HepG2 (cell line): ENCODE data around the gene KLF11. TPM values are rescaled to one million over a fixed set of nuclear protein-coding genes. Genes with fewer than 3 reads are reported as not detected.

ENCODE experiments used
- CEBPB ChIP-seq: IDR thresholded peaks from 2 replicates; pipeline ENCODE4 v1.6.1; 2011; ENCODE audit warnings: low read depth, low read length, improper control_type of control experiment, borderline replicate concordance
- ETV5 ChIP-seq: IDR thresholded peaks from 2 replicates; pipeline ENCODE4 v1.6.1; 2018; ENCODE audit warnings: missing biosample characterization, missing genetic modification reagents, inconsistent platforms, borderline replicate concordance
- GLI4 ChIP-seq: sonication (generic); formaldehyde crosslinking; IDR thresholded peaks from 2 replicates; pipeline ENCODE4 v1.5.1; 2020; ENCODE audit warnings: missing genetic modification reagents, mild to moderate bottlenecking, moderate library complexity, borderline replicate concordance
- HNF4A ChIP-seq: sonication (generic); formaldehyde crosslinking; IDR thresholded peaks from 2 replicates; pipeline ENCODE4 v1.4.0; 2020; ENCODE audit warnings: missing genetic modification reagents
- HOXA3 ChIP-seq: sonication (generic); formaldehyde crosslinking; IDR thresholded peaks from 2 replicates; pipeline ENCODE4 v1.5.0; 2020; ENCODE audit warnings: missing genetic modification reagents
- MBNL3 ChIP-seq: fragments of 250-450 bp; sonication (Bioruptor Pico); conservative IDR thresholded peaks from 2 replicates; pipeline ENCODE4 v1.8.0; 2022; ENCODE audit warnings: mild to moderate bottlenecking, inconsistent platforms
- MIER2 ChIP-seq: IDR thresholded peaks from 2 replicates; pipeline ENCODE4 v1.6.1; 2016; ENCODE audit warnings: missing biosample characterization, missing genetic modification reagents
- MTF1 ChIP-seq: sonication (generic); formaldehyde crosslinking; IDR thresholded peaks from 2 replicates; pipeline ENCODE4 v1.5.0; 2020; ENCODE audit warnings: missing genetic modification reagents
- MYNN ChIP-seq: sonication (generic); formaldehyde crosslinking; IDR thresholded peaks from 2 replicates; pipeline ENCODE4 v1.4.0; 2020; ENCODE audit warnings: mild to moderate bottlenecking, low read depth, missing genetic modification reagents
- MZF1 ChIP-seq: sonication (generic); formaldehyde crosslinking; IDR thresholded peaks from 2 replicates; pipeline ENCODE4 v1.8.1; 2023; ENCODE audit warnings: mild to moderate bottlenecking, missing genetic modification reagents, borderline replicate concordance
- RXRB ChIP-seq: IDR thresholded peaks from 2 replicates; pipeline ENCODE4 v1.6.1; 2016; ENCODE audit warnings: borderline replicate concordance, missing genetic modification reagents, missing compliant biosample characterization
- SOX6 ChIP-seq, 2 experiments: fragments of 450-650 bp in 1 of 2; sonication (generic) in 1 of 2; formaldehyde crosslinking in 1 of 2; IDR thresholded peaks; 2 replicates each; pipeline versions ENCODE4 v1.4.0 to v1.6.1; 2017 to 2020; ENCODE audit warnings: antibody characterized with exemption in 1 of 2, mild to moderate bottlenecking in 1 of 2, missing genetic modification reagents in 1 of 2
- YY1 ChIP-seq: IDR thresholded peaks from 2 replicates; pipeline ENCODE4 v1.6.1; 2011; ENCODE audit warnings: low read length, low read depth, moderate library complexity, mild to moderate bottlenecking; ENCODE audit not compliant: insufficient read depth, insufficient replicate concordance
- ZNF138 ChIP-seq: sonication (generic); formaldehyde crosslinking; IDR thresholded peaks from 2 replicates; pipeline ENCODE4 v1.5.0; 2020; ENCODE audit warnings: mild to moderate bottlenecking, low read depth, missing genetic modification reagents
- ZNF496 ChIP-seq: sonication (generic); formaldehyde crosslinking; IDR thresholded peaks from 2 replicates; pipeline ENCODE4 v1.8.1; 2023; ENCODE audit warnings: mild to moderate bottlenecking, moderate library complexity, missing genetic modification reagents; ENCODE audit not compliant: insufficient replicate concordance
- ZNF761 ChIP-seq: sonication (generic); formaldehyde crosslinking; conservative IDR thresholded peaks from 2 replicates; pipeline ENCODE4 v1.4.0; 2020; ENCODE audit warnings: mild to moderate bottlenecking, missing genetic modification reagents
- polyA plus RNA-seq, 8 experiments: library from polyadenylated mRNA; depleted of rRNA in 3 of 8; stranded (reverse) in 7 of 8; unstranded in 1 of 8; fragments of >200 nt; fragmentation: Illumina TruSeq in 4 of 8; extraction: Trizol in 4 of 8; gene quantifications; 2 replicates each; pipeline versions ENCODE4 v1.2.1 to v1.2.3, GENCODE V29; 2011 to 2016; ENCODE audit warnings: low read depth in 4 of 8, missing spikeins in 1 of 8, mixed read lengths in 1 of 8; ENCODE audit not compliant: insufficient read depth in 1 of 8
- total RNA-seq, 5 experiments: library from RNA; depleted of rRNA; stranded (reverse); fragments of >200 nt; fragmentation: Illumina TruSeq; extraction: Trizol; gene quantifications; 2 replicates each; pipeline ENCODE4 v1.2.3, GENCODE V29; 2016; ENCODE audit warnings: low read depth in 1 of 5
- TF ChIP-seq, protein P1 (sequence below): sonication (generic); formaldehyde crosslinking; IDR thresholded peaks from 2 replicates; pipeline ENCODE4 v1.5.1; 2020; ENCODE audit warnings: missing genetic modification reagents, mild to moderate bottlenecking, borderline replicate concordance
- TF ChIP-seq, protein P2 (sequence below): sonication (generic); formaldehyde crosslinking; IDR thresholded peaks from 2 replicates; pipeline ENCODE4 v1.5.0; 2020; ENCODE audit warnings: mild to moderate bottlenecking, low read depth, missing genetic modification reagents, borderline replicate concordance
- TF ChIP-seq, protein P3 (sequence below): sonication (generic); formaldehyde crosslinking; IDR thresholded peaks from 2 replicates; pipeline ENCODE4 v1.8.1; 2022; ENCODE audit warnings: mild to moderate bottlenecking, missing genetic modification reagents
- TF ChIP-seq, protein P4 (sequence below): IDR thresholded peaks from 2 replicates; pipeline ENCODE4 v1.6.1; 2016; ENCODE audit warnings: low read depth

KLF11 gene
- total and polyA plus RNA-seq, 2 of the 13 experiments (the other 11 are each of a cell fraction or from before 2014, with no cell fraction given), result 2.5 to 11.8 TPM

DNA sequence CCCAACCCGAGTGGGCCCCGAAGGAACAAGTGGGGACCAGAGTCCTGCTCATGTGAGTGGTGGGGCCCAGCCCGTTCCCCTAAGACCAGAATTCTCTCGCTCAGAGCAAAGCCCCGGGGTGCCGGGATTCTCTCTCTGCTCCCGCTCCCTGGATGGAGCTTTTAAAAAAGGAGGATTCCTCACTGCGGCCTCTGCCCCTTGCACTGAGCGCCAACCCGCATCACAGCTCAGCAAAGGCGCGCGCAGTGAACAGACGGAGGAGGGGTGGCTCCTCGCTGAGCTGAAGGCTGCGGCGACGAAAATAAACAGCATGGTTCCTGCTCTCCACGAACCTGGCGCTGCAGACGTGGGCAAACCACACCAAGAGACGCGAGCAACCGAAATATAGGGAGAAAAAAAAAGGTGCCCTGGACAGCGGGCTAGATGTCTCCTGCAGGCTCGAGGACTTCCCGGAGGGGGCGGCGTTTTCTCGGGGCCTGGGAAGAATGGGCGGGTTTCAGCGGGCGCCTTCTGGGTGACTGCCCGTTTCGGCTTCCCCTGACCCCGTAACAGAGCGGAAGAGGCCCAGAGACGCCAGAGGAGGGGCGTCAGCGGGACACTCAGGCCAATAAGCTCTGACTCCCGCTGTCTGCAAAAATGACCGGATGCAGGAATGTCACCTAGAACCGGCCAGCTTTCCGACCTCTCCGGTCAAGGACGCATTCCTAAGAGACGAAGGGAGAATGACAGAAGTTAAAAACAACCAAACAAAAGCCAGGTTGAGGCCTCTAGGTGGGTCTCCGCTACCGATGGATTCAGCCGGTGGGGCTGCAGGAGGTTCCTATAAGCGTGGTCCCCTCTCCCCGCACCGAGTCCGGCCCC, 819 bp upstream of the KLF11 start (continued):
- TF ChIP-seq, protein P1, sequence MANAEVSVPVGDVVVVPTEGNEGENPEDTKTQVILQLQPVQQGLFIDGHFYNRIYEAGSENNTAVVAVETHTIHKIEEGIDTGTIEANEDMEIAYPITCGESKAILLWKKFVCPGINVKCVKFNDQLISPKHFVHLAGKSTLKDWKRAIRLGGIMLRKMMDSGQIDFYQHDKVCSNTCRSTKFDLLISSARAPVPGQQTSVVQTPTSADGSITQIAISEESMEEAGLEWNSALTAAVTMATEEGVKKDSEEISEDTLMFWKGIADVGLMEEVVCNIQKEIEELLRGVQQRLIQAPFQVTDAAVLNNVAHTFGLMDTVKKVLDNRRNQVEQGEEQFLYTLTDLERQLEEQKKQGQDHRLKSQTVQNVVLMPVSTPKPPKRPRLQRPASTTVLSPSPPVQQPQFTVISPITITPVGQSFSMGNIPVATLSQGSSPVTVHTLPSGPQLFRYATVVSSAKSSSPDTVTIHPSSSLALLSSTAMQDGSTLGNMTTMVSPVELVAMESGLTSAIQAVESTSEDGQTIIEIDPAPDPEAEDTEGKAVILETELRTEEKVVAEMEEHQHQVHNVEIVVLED (CRISPR knock-in tag), result no peak
- TF ChIP-seq ZNF496 (CRISPR knock-in tag) (no peak), RXRB (CRISPR knock-in tag) (no peak), CEBPB (no peak), YY1 (no peak), MZF1 (no peak), ETV5 (CRISPR knock-in tag) (peak; percentile 78; the same call in 1 of the 2 replicates), ZNF761 (no peak), GLI4 (CRISPR knock-in tag) (no peak), HNF4A (CRISPR knock-in tag) (0 out of 2 replicates have a peak, but pooled peaks have one; percentile 29), HOXA3 (no peak), MIER2 (CRISPR knock-in tag) (no peak), ZNF138 (CRISPR knock-in tag) (no peak), SOX6 (IDR thresholded peaks at IDR 0.05) (no peak), SOX6 (CRISPR knock-in tag; IDR thresholded peaks at IDR 0.05) (peak; percentile 69), MTF1 (CRISPR knock-in tag) (no peak), MBNL3 (CRISPR knock-in tag) (no peak), MYNN (CRISPR knock-in tag) (no peak)
- TF ChIP-seq, protein P2, sequence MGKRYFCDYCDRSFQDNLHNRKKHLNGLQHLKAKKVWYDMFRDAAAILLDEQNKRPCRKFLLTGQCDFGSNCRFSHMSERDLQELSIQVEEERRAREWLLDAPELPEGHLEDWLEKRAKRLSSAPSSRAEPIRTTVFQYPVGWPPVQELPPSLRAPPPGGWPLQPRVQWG (CRISPR knock-in tag), result no peak
- TF ChIP-seq, protein P3, sequence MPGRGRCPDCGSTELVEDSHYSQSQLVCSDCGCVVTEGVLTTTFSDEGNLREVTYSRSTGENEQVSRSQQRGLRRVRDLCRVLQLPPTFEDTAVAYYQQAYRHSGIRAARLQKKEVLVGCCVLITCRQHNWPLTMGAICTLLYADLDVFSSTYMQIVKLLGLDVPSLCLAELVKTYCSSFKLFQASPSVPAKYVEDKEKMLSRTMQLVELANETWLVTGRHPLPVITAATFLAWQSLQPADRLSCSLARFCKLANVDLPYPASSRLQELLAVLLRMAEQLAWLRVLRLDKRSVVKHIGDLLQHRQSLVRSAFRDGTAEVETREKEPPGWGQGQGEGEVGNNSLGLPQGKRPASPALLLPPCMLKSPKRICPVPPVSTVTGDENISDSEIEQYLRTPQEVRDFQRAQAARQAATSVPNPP, result no peak
- TF ChIP-seq, protein P4, sequence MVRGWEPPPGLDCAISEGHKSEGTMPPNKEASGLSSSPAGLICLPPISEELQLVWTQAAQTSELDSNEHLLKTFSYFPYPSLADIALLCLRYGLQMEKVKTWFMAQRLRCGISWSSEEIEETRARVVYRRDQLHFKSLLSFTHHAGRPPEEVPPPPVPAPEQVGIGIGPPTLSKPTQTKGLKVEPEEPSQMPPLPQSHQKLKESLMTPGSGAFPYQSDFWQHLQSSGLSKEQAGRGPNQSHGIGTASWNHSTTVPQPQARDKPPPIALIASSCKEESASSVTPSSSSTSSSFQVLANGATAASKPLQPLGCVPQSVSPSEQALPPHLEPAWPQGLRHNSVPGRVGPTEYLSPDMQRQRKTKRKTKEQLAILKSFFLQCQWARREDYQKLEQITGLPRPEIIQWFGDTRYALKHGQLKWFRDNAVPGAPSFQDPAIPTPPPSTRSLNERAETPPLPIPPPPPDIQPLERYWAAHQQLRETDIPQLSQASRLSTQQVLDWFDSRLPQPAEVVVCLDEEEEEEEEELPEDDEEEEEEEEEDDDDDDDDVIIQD, result no peak; the same call in 1 of the 2 replicates
